Esophagus squamous epithelium (tissue), 5 donors: ENCODE results near the gene PLD4. TPM values are rescaled to one million over a fixed set of nuclear protein-coding genes. Genes with fewer than 3 reads are reported as not detected.

Experiments used
- DNase-seq: peaks from one replicate; lab custom pipeline; 2025; lab: John Stamatoyannopoulos, UW
- H3K27ac ChIP-seq, 4 donors: fragments of 200-600 bp; sonication (generic); one replicate each; pipeline ENCODE4 v1.5.1; 2016 to 2019; ENCODE audit warnings: mild to moderate bottlenecking in 1 of 4
- H3K27me3 ChIP-seq, 4 donors: fragments of 200-600 bp; sonication (generic); 1 replicate in 3 of 4; 2 replicates in 1 of 4; pipeline versions ENCODE4 v1.5.1 to v1.6.0; 2017 to 2021; ENCODE audit warnings: antibody characterized with exemption in 1 of 4
- H3K36me3 ChIP-seq, 3 donors: fragments of 200-600 bp; sonication (generic); one replicate each; pipeline ENCODE4 v1.5.1; 2016 to 2019
- H3K4me1 ChIP-seq, 3 donors: fragments of 200-600 bp; sonication (generic); one replicate each; pipeline ENCODE4 v1.5.1; 2017 to 2019
- H3K4me3 ChIP-seq, 4 donors: fragments of 200-600 bp; sonication (generic); 1 replicate in 3 of 4; 2 replicates in 1 of 4; pipeline ENCODE4 v1.5.1; 2016 to 2019; ENCODE audit warnings: mild to moderate bottlenecking in 2 of 4, moderate library complexity in 1 of 4
- H3K9me3 ChIP-seq, 3 donors: fragments of 200-600 bp; sonication (generic); one replicate each; pipeline ENCODE4 v1.5.1; 2016 to 2019
- POLR2A ChIP-seq, 4 donors: fragments of 450-650 bp; IDR thresholded peaks; one replicate each; pipeline ENCODE4 v1.6.1; 2017; ENCODE audit warnings: antibody characterized with exemption in 4 of 4, mild to moderate bottlenecking in 4 of 4, moderate library complexity in 3 of 4
- WGBS, 2 donors: methylation state at CpG; one replicate each; pipeline ENCODE4 v1.1.5; 2018; 5-methylcytosine and 5-hydroxymethylcytosine counted together
- intact Hi-C: fragments of 100-400 bp; cut with DNase I; formaldehyde crosslinking; loops from one replicate; pipeline ENCODE4 v1.15.0; 2022
- total RNA-seq, 4 donors: library from RNA; depleted of rRNA; stranded (reverse); fragments of >200 nt; gene quantifications; one replicate each; pipeline ENCODE4 v1.1.0, GENCODE V29; 2016
- TF ChIP-seq, protein P1 (sequence below), 6 experiments: fragments of 450-650 bp in 4 of 6; fragments of 200-600 bp in 2 of 6; sonication (generic) in 2 of 6; IDR thresholded peaks; one replicate each; pipeline ENCODE4 v1.5.1; 2016 to 2019; ENCODE audit warnings: antibody characterized with exemption in 6 of 6, mild to moderate bottlenecking in 4 of 6, moderate library complexity in 4 of 6
- donor health status: DM: yes; HTN: yes; CAD: no.

Gene PLD4
- total RNA-seq, 4 donors from 2014 or later: 0.18 to 0.95 (median 0.64) TPM

DNA sequence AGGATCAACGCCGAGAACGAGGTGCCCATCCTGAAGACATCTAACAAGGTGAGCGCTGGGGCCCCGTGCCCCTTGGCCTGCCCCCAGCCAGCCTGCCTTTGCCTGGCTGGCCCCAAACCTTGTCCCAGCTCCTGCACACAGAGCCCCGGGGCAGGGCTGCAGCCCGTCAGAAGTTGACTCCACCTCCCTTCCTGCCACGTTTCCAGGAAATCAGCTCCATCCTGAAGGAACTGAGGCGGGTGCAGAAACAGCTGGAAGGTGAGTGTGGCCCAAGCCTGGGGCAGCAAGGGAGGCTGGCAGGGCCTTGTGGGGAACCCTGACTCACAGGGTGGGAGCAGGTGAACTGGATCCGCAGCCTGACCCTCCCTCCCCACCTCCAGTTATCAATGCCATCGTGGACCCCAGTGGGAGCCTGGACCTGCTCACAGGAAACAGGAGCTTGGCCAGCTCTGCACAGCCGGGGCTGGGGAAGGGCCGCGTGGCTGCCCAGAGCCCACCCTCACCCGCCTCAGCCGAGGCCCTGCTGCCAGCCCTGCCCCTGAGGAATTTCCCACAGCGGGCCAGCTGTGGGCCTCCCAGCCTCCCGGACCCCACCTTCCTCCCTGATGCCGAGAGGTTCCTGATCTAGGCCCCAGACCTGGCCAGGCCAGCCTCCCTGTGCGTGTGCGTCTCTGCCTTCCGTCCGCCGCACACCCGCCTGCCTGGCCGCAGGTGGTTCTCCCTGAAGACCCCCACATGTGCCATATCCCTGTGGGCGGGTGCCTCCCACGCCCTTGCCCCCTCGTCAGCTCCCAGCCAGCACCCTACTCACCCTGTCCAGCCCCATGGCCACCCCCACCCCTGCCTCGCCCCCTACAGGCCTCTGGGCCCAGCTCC is 30.1 kb upstream of the PLD4 start:
- DNase-seq: no peak
- no peak overlapping the region for H3K27ac ChIP-seq
- H3K9me3 ChIP-seq: no peaks in the 10 kb centered on the region
- intact Hi-C loops: loop anchor here (5.0 kb wide), 1 partner anchor 153 kb away; no protein-coding TSS in a partner anchor
- no peaks in the 10 kb centered on the region for H3K27me3 ChIP-seq
- no peak for TF ChIP-seq POLR2A (IDR thresholded peaks at IDR 0.05)
- TF ChIP-seq, protein P1, sequence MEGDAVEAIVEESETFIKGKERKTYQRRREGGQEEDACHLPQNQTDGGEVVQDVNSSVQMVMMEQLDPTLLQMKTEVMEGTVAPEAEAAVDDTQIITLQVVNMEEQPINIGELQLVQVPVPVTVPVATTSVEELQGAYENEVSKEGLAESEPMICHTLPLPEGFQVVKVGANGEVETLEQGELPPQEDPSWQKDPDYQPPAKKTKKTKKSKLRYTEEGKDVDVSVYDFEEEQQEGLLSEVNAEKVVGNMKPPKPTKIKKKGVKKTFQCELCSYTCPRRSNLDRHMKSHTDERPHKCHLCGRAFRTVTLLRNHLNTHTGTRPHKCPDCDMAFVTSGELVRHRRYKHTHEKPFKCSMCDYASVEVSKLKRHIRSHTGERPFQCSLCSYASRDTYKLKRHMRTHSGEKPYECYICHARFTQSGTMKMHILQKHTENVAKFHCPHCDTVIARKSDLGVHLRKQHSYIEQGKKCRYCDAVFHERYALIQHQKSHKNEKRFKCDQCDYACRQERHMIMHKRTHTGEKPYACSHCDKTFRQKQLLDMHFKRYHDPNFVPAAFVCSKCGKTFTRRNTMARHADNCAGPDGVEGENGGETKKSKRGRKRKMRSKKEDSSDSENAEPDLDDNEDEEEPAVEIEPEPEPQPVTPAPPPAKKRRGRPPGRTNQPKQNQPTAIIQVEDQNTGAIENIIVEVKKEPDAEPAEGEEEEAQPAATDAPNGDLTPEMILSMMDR (IDR thresholded peaks at IDR 0.05): no peak
- no peak overlapping the region for H3K4me3 ChIP-seq
- peaks cover 0 to 28% (median 4%) of the 10 kb centered on the region in 3 donors for H3K36me3 ChIP-seq
- 83 to 91% methylated on average over 8 to 18 of the region's 30 CpGs for WGBS, 2 donors
- H3K4me1 ChIP-seq: peaks cover 0 to 36% (median 0%) of the 10 kb centered on the region in 3 donors

GRCh38 chr14:104895207-104895785 is 29.4 kb upstream of the PLD4 start:
- no peaks in the 10 kb centered on the region for H3K9me3 ChIP-seq
- H3K36me3 ChIP-seq: peaks cover 0 to 27% (median 4%) of the 10 kb centered on the region in 3 donors
- intact Hi-C loops: loop anchor here (5.0 kb wide), 1 partner anchor 152 kb away; no protein-coding TSS in a partner anchor
- TF ChIP-seq, protein P1 (IDR thresholded peaks at IDR 0.05): no peak
- TF ChIP-seq POLR2A (IDR thresholded peaks at IDR 0.05): no peak
- peaks cover 0 to 36% (median 0%) of the 10 kb centered on the region in 3 donors for H3K4me1 ChIP-seq
- no peak overlapping the region for H3K4me3 ChIP-seq
- no peak overlapping the region for H3K27ac ChIP-seq
- WGBS, 2 donors: 47 to 67% methylated on average over 1 to 3 of the region's 9 CpGs
- no peaks in the 10 kb centered on the region for H3K27me3 ChIP-seq
- no peak for DNase-seq

DNA sequence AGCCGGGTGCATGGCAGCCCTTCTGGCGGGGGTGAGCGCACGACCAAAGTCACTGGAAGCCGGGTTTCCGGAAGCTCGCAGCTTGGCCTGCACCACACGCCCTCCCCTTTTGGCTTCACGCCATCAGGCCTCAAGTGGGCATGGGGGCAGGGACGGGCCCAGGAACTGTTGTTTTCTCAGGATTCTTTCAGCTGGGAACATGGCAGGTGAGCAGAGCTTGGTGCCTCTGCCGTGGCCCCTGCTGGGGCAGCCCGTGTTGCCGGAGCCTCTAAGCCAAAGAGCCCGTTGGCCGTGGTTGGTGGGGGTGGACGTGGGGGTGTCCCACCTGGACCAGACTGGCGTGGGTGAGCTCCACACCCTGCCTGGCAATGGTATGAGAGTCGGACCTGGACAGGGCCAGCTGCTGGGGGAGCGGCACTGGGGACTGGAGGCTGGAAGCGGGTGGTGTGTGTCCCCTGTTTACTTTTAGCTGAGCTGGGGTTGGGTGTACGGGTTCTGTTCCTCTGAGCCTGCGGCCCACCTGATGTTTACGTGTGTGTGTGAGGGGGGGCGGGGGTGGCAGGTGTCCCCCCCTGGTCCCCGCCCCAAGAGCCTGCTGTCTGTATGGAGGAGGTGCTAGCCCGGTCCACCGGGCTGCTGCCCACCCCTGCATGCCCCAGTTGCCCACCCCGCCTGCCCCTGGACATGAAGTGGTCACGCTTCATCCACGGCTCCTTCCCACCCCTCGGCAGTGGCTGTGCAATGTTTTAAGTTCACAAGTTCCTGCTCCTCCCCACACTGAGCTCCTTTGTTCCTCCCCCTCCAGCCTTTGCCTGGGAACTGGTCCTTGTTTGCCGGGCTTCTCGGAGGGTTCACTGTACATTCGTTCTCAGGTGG is 28.7 kb upstream of the PLD4 start:
- Histone ChIP-seq H3K27ac (no peak overlapping the region), H3K36me3 (peaks cover 0 to 27% (median 4%) of the 10 kb centered on the region in 3 donors), H3K27me3 (no peaks in the 10 kb centered on the region), H3K4me1 (peaks cover 0 to 36% (median 0%) of the 10 kb centered on the region in 3 donors), H3K4me3 (no peak overlapping the region), H3K9me3 (no peaks in the 10 kb centered on the region)
- WGBS, 2 donors: 42 to 54% methylated on average over 6 to 8 of the region's 34 CpGs
- no peak for DNase-seq
- intact Hi-C loops: loop anchor here (5.0 kb wide), 1 partner anchor 151 kb away; no protein-coding TSS in a partner anchor
- TF ChIP-seq, protein P1 (IDR thresholded peaks at IDR 0.05): no peak
- TF ChIP-seq POLR2A (IDR thresholded peaks at IDR 0.05): no peak

DNA sequence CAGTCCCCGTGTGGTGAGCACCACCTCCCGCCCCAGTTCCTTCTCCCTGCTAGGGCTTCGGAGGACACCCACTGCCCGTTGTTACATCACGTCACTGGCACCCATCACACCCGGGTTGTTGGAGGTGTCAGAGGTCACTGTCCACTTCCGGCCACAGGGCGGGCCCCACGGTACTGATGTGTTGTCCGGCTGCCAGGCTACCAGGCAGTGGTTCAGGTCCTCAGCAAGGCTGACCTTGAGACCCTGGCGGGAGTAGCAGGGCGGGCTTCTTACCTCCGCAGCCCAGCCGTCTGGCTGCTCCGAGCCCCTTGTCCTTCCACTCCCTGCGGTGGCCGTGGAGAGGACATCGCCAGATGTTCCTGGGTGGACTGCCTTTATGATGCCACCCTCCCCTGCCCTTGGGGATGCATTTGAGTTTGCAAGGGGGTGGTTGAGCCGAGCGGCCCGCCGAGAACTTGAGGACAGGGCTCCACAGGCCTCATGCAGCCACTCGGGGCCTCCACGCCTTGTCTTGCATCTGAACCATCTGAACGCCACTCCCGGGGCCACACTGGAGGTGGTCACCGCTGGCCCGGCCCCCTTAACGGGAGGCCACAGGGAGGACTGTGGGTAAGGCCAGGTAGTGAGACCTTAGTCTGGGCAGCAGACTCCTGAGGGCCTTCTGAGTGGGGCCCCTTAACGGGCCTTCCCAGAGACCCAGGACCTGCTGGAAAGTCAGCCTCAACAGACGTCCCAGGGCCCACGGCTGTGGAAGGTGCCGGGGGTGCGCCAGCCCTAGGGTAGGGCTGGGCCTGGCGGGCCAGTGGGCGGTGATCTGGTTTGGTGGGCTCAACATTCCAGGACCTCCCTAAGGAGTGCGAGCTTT is 27.1 kb upstream of the PLD4 start:
- Histone ChIP-seq H3K27ac (no peak overlapping the region), H3K36me3 (peaks cover 0 to 27% (median 4%) of the 10 kb centered on the region in 3 donors), H3K4me3 (no peak overlapping the region), H3K4me1 (peaks cover 0 to 36% (median 0%) of the 10 kb centered on the region in 3 donors), H3K27me3 (no peaks in the 10 kb centered on the region), H3K9me3 (no peaks in the 10 kb centered on the region)
- TF ChIP-seq, protein P1 (IDR thresholded peaks at IDR 0.05): no peak
- no peak for TF ChIP-seq POLR2A (IDR thresholded peaks at IDR 0.05)
- intact Hi-C loops: loop anchor here (5.0 kb wide), 1 partner anchor 150 kb away; no protein-coding TSS in a partner anchor
- no peak for DNase-seq
- WGBS, 2 donors: 65 to 86% methylated on average over 8 to 13 of the region's 37 CpGs
